Gastroesophageal sphincter (tissue), 4 donors: ENCODE measurements around the gene METTL26. TPM values are rescaled to one million over a fixed set of nuclear protein-coding genes. Genes with fewer than 3 reads are reported as not detected.
A peak's percentile ranks its signal among the peaks of the same experiment; 100 is the strongest.

Experiments
- ATAC-seq: fragments of 150-250 bp; one replicate; pipeline ENCODE4 v1.9.1; 2016; ENCODE audit warnings: mild to moderate bottlenecking, moderate library complexity
- H3K27ac ChIP-seq, 4 donors: fragments of 200-600 bp; sonication (generic) in 3 of 4; 1 replicate in 3 of 4; 2 replicates in 1 of 4; pipeline ENCODE4 v1.5.1; 2016 to 2019
- H3K27me3 ChIP-seq: fragments of 200-600 bp; sonication (generic); one replicate; pipeline ENCODE4 v1.5.1; 2019
- H3K36me3 ChIP-seq, 2 donors: fragments of 200-600 bp; sonication (generic); one replicate each; pipeline ENCODE4 v1.5.1; 2019; ENCODE audit warnings: control low read depth in 1 of 2
- H3K4me1 ChIP-seq, 3 donors: fragments of 200-600 bp; sonication (generic); 1 replicate in 2 of 3; 2 replicates in 1 of 3; pipeline ENCODE4 v1.5.1; 2016 to 2019; ENCODE audit warnings: control low read depth in 2 of 3
- H3K4me3 ChIP-seq, 2 donors: fragments of 200-600 bp; sonication (generic); one replicate each; pipeline ENCODE4 v1.5.1; 2019; ENCODE audit warnings: mild to moderate bottlenecking in 1 of 2, moderate library complexity in 1 of 2
- H3K9me3 ChIP-seq, 3 donors: fragments of 200-600 bp; sonication (generic); one replicate each; pipeline ENCODE4 v1.5.1; 2017 to 2019; ENCODE audit warnings: control low read depth in 2 of 3
- EP300 ChIP-seq: sonication (generic); formaldehyde crosslinking; IDR thresholded peaks from one replicate; pipeline ENCODE4 v1.6.1; 2017; ENCODE audit warnings: antibody characterized with exemption, mild to moderate bottlenecking
- POLR2A ChIP-seq, 2 donors: fragments of 450-650 bp; IDR thresholded peaks; one replicate each; pipeline ENCODE4 v1.6.1; 2017; ENCODE audit warnings: antibody characterized with exemption in 2 of 2, mild to moderate bottlenecking in 2 of 2, moderate library complexity in 1 of 2
- POLR2AphosphoS5 ChIP-seq: sonication (generic); formaldehyde crosslinking; IDR thresholded peaks from one replicate; pipeline ENCODE4 v1.6.1; 2017; ENCODE audit warnings: antibody characterized with exemption
- WGBS, 2 donors: methylation state at CpG; one replicate each; pipeline ENCODE4 v1.1.5; 2018; ENCODE audit warnings: low coverage in 1 of 2; 5-methylcytosine and 5-hydroxymethylcytosine counted together
- total RNA-seq, 4 donors: library from RNA; depleted of rRNA; stranded (reverse); fragments of >200 nt; gene quantifications; one replicate each; pipeline ENCODE4 v1.1.0, GENCODE V29; 2016
- TF ChIP-seq, protein P1 (sequence below), 4 experiments: fragments of 200-600 bp in 2 of 4; fragments of 450-650 bp in 2 of 4; sonication (generic) in 1 of 4; IDR thresholded peaks; one replicate each; pipeline ENCODE4 v1.5.1; 2017 to 2019; ENCODE audit warnings: antibody characterized with exemption in 4 of 4, mild to moderate bottlenecking in 2 of 4, moderate library complexity in 2 of 4

Gene METTL26
- total RNA-seq, 4 donors from 2014 or later = 94.8 to 146 (median 112) TPM

DNA sequence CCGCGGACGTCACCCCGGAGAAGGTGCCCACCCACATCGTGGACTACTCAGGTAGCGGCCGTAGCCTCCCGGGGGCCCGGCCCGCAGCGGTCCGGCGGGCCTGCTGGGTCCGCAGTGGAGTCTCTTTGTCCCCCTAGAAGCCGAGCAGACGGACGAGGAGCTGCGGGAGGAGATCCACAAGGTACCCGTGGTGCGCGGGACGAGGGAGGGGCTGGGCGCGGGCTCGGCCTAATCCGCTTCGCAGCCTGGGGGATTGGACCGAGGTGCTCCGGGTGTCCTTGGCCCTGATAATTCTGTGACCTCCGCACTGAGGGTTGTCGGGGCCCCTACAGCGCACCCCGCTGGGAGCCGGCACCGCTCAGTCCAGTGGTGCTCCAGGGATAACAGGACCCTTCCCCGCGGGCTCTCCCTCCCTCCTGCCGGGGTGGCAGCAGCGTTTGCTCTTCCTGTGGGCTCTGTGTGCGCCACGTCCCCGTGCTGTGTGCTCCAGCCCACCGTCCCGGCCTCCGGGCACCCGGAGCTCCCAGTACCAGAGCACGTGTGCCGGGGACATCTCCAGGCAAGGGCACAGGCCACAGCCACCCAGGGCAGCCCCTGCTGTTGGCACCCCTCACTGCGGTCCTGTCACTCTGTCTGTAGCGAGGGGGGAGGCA, 32.5 kb upstream of the METTL26 start:
- no peak for ATAC-seq
- Histone ChIP-seq H3K36me3 (peaks cover 0 to 48% of the 10 kb centered on the region in 2 donors), H3K4me3 (peak overlapping the region; percentile 76 to 97), H3K27me3 (no peaks in the 10 kb centered on the region), H3K4me1 (peaks cover 0 to 31% (median 11%) of the 10 kb centered on the region in 3 donors), H3K27ac (peak overlapping the region; percentile 83 to 93 (median 91)), H3K9me3 (no peaks in the 10 kb centered on the region)
- no CpG with 5 or more reads among the region's 50 CpGs for WGBS, 2 donors
- no peak for TF ChIP-seq POLR2AphosphoS5
- no peak for TF ChIP-seq POLR2A (IDR thresholded peaks at IDR 0.05)
- TF ChIP-seq, protein P1, sequence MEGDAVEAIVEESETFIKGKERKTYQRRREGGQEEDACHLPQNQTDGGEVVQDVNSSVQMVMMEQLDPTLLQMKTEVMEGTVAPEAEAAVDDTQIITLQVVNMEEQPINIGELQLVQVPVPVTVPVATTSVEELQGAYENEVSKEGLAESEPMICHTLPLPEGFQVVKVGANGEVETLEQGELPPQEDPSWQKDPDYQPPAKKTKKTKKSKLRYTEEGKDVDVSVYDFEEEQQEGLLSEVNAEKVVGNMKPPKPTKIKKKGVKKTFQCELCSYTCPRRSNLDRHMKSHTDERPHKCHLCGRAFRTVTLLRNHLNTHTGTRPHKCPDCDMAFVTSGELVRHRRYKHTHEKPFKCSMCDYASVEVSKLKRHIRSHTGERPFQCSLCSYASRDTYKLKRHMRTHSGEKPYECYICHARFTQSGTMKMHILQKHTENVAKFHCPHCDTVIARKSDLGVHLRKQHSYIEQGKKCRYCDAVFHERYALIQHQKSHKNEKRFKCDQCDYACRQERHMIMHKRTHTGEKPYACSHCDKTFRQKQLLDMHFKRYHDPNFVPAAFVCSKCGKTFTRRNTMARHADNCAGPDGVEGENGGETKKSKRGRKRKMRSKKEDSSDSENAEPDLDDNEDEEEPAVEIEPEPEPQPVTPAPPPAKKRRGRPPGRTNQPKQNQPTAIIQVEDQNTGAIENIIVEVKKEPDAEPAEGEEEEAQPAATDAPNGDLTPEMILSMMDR (IDR thresholded peaks at IDR 0.05) = no peak
- TF ChIP-seq EP300 = no peak

DNA sequence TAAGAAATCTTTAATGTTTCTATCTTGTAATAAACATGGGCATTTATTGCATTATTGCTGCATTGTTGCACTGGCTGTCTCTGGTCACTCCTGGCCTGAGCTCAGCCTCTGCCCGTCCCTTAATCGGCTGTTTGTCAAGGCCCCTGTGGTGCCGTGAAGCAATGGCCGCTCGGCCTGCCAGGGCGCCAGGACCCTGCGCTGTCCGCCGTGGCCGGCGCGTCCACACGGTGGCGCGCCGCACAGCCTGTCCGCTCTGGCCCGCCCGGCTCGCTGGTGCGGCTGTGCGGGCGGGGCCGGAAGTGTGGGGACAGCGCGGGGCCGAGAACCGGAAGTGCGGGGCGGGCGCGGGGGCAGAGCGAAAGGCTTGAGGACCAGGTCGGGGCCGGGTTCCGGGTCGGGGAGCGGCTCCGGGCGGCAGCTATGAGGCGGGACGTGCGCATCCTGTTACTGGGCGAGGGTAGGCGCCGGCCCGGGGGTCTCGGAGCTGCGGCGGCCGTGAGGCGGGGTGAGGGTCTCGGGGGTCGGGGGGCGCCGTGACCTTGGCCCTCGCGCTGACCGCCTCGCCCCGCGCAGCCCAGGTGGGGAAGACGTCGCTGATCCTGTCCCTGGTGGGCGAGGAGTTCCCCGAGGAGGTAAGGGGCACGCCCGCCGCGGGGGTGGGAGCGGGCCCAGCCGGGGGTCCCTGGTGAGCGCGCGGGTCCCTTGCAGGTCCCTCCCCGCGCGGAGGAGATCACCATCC, 31.8 kb upstream of the METTL26 start, which contains the start of gene RHOT2:
TSS of gene RHOT2 (plus strand) at position 353 of the 739 bp plus-strand sequence. CDS start at position 421, 68 bp downstream.
- 0% methylated on average over 2 of the region's 78 CpGs; no CpG with 5 or more reads in 1 of the 2 donors for WGBS, 2 donors

DNA sequence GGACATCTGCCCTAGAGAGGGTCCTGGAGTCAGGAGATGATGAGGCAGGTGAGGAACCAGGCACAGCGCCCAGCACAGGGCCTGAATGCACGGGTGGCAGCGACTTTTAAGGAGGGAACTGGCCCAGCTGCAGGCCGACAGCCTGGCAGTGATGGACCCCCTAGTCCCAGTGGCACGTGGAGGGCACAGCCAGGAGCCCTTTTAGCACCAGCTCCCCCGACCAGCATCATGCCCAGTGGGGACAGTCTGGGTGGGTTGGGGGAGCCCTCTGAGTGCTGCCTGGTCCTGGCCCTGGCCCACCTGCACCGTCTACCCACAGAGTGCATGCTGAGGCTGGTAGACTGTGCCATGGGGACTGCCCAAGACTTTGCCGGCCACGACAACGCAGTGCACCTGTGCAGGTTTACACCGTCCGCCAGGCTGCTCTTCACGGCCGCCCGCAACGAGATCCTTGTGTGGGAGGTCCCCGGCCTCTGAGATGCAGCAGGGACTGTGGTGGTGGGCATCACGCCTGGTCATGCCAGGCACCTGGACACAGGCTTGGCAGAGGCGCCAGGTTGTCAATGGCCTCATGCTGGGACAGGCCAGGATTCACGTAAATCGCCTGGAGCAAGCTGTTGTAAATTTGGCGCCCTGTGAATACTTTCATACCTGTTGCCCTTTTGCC, 31.1 kb upstream of the METTL26 start:
- Histone ChIP-seq H3K9me3 (no peaks in the 10 kb centered on the region), H3K4me1 (peaks cover 0 to 31% (median 11%) of the 10 kb centered on the region in 3 donors), H3K4me3 (peak overlapping the region in 1 of 2 donors; percentile 76), H3K36me3 (peaks cover 0 to 34% of the 10 kb centered on the region in 2 donors), H3K27me3 (no peaks in the 10 kb centered on the region), H3K27ac (peak overlapping the region in 3 of 4 donors; percentile 83 to 93 (median 90))
- ATAC-seq = no peak
- TF ChIP-seq EP300 (no peak), POLR2AphosphoS5 (no peak), POLR2A (IDR thresholded peaks at IDR 0.05) (no peak)
- TF ChIP-seq, protein P1 (IDR thresholded peaks at IDR 0.05) = no peak
- WGBS, 2 donors = 68 to 80% methylated on average over 2 to 6 of the region's 22 CpGs

More for the DNA sequence above, 31.8 kb upstream of the METTL26 start, which contains the start of gene RHOT2:
- ATAC-seq = peak; percentile 98
- peaks cover 0 to 31% (median 11%) of the 10 kb centered on the region in 3 donors for H3K4me1 ChIP-seq
- peak within 1 kb of the TSS; percentile 83 to 93 (median 91) for H3K27ac ChIP-seq
- H3K9me3 ChIP-seq = no peaks in the 10 kb centered on the region
- TF ChIP-seq POLR2A (IDR thresholded peaks at IDR 0.05) (peak; percentile 49 to 79), POLR2AphosphoS5 (peak; percentile 79), EP300 (no peak)
- TF ChIP-seq, protein P1 (IDR thresholded peaks at IDR 0.05) = peak in 3 of 4 experiments; percentile 95 to 99 (median 96)
- peak within 1 kb of the TSS; percentile 76 to 97 for H3K4me3 ChIP-seq
- H3K27me3 ChIP-seq = no peaks in the 10 kb centered on the region
- H3K36me3 ChIP-seq = peaks cover 0 to 41% of the 10 kb centered on the region in 2 donors

DNA sequence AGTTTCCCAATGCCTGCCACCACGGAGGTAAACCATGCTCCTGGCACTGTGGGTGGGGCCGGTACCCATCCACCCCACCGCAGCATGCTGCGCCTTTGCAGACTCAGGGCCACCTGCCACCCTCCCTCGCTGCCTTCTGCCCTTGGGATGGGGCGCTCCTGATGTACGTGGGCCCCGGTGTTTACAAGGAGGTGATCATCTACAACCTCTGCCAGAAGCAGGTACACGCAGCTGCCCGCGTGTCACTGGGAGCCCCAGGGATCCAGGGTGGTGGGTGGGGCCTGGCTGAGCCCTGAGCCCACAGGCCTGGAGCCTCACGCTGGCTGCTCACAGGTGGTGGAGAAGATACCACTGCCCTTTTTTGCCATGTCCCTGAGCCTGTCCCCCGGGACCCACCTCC, 30.5 kb upstream of the METTL26 start:
- Histone ChIP-seq H3K9me3 (no peaks in the 10 kb centered on the region), H3K27me3 (no peaks in the 10 kb centered on the region), H3K36me3 (peaks cover 0 to 27% of the 10 kb centered on the region in 2 donors), H3K4me1 (peaks cover 0 to 34% (median 11%) of the 10 kb centered on the region in 3 donors), H3K4me3 (no peak overlapping the region), H3K27ac (no peak overlapping the region)
- no peak for ATAC-seq
- TF ChIP-seq POLR2AphosphoS5 (no peak), EP300 (no peak), POLR2A (IDR thresholded peaks at IDR 0.05) (no peak)
- TF ChIP-seq, protein P1 (IDR thresholded peaks at IDR 0.05) = no peak
- no CpG with 5 or more reads among the region's 13 CpGs for WGBS, 2 donors
